Stimulated activated CD4-positive, alpha-beta T cell treated with anti-CD3 and anti-CD28 coated beads, Interleukin-4, amount 100 ng/mL, for 24 hours (primary cell): ENCODE measurements around the gene RPS10.
"Not testable (repeated sequence)": the region's sequence is repeated elsewhere in the genome, so short reads cannot be mapped to it uniquely, and the experiment has no call there.

Experiments
- DNase-seq: peaks from one replicate; pipeline ENCODE4 v3.0.0-alpha.2; 2020

Gene RPS10

GRCh38 chr6:34447386-34447785 is 21.5 kb upstream of the RPS10 start:
- DNase-seq: no peak

- DNase-seq: no peak
Measured at GRCh38 chr6:34445313-34445860, 19.5 kb upstream of the RPS10 start.

- DNase-seq: no peak
Measured at GRCh38 chr6:34441526-34441925, 15.7 kb upstream of the RPS10 start.

GRCh38 chr6:34439442-34439841 is 13.6 kb upstream of the RPS10 start:
- DNase-seq: no peak

- DNase-seq: no peak
Measured at GRCh38 chr6:34438705-34439104, 12.8 kb upstream of the RPS10 start.

- no peak for DNase-seq
Measured at GRCh38 chr6:34437644-34437970, 11.7 kb upstream of the RPS10 start.

GRCh38 chr6:34436803-34437643 is 11.2 kb upstream of the RPS10 start:
- no peak for DNase-seq

GRCh38 chr6:34435916-34436315 is 10.0 kb upstream of the RPS10 start:
- DNase-seq: no peak

- no peak for DNase-seq
Measured at GRCh38 chr6:34425132-34425497, 754 bp downstream of the RPS10 start.

- DNase-seq: no peak
Measured at GRCh38 chr6:34424200-34425131, 1.4 kb downstream of the RPS10 start.

- DNase-seq: no peak
Measured at GRCh38 chr6:34423254-34423653, 2.6 kb downstream of the RPS10 start.

GRCh38 chr6:34418367-34418766 is 7.5 kb downstream of the RPS10 start:
- no peak for DNase-seq

GRCh38 chr6:34416877-34417371 is 8.9 kb downstream of the RPS10 start:
- DNase-seq: no peak

- peak; percentile 30 for DNase-seq
Measured at GRCh38 chr6:34414999-34415858, 10.6 kb downstream of the RPS10 start.

GRCh38 chr6:34412643-34413214 is 13.1 kb downstream of the RPS10 start:
- no peak for DNase-seq

- no peak for DNase-seq
Measured at GRCh38 chr6:34412016-34412415, 13.9 kb downstream of the RPS10 start.

- not testable (repeated sequence) for DNase-seq
Measured at GRCh38 chr6:34407915-34408314, 18.0 kb downstream of the RPS10 start.

- DNase-seq: no peak
Measured at GRCh38 chr6:34396518-34396917, 29.4 kb downstream of the RPS10 start.

- DNase-seq: no peak
Measured at GRCh38 chr6:34393966-34394305, 31.9 kb downstream of the RPS10 start.

GRCh38 chr6:34393191-34393965 is 32.5 kb downstream of the RPS10 start:
- no peak for DNase-seq

GRCh38 chr6:34392497-34393190 is 33.2 kb downstream of the RPS10 start, which contains the start of gene NUDT3:
Gene NUDT3, minus strand, starts transcription at chr6:34392669. Its CDS starts 307 bp downstream, at chr6:34392362.
- peak; percentile 93 for DNase-seq
